GM12801 (cell line): ENCODE measurements around the gene MAN2B2.

Source experiments
- TF ChIP-seq, protein P1 (sequence below): IDR thresholded peaks from one replicate; pipeline ENCODE4 v1.5.1; 2011; ENCODE audit warnings: control low read depth; ENCODE audit not compliant: insufficient read length; ENCODE audit errors: extremely low read depth

The MAN2B2 gene

GRCh38 chr4:6655924-6656323 is 80.9 kb downstream of the MAN2B2 start:
- TF ChIP-seq, protein P1, sequence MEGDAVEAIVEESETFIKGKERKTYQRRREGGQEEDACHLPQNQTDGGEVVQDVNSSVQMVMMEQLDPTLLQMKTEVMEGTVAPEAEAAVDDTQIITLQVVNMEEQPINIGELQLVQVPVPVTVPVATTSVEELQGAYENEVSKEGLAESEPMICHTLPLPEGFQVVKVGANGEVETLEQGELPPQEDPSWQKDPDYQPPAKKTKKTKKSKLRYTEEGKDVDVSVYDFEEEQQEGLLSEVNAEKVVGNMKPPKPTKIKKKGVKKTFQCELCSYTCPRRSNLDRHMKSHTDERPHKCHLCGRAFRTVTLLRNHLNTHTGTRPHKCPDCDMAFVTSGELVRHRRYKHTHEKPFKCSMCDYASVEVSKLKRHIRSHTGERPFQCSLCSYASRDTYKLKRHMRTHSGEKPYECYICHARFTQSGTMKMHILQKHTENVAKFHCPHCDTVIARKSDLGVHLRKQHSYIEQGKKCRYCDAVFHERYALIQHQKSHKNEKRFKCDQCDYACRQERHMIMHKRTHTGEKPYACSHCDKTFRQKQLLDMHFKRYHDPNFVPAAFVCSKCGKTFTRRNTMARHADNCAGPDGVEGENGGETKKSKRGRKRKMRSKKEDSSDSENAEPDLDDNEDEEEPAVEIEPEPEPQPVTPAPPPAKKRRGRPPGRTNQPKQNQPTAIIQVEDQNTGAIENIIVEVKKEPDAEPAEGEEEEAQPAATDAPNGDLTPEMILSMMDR: no peak

- TF ChIP-seq, protein P1: no peak
These were observed 82.5 kb downstream of the MAN2B2 start for GRCh38 chr4:6657242-6658208.

GRCh38 chr4:6658209-6658595 is 83.2 kb downstream of the MAN2B2 start:
- TF ChIP-seq, protein P1: no peak

GRCh38 chr4:6658597-6659075 is 83.6 kb downstream of the MAN2B2 start:
- TF ChIP-seq, protein P1: no peak

GRCh38 chr4:6659897-6660296 is 84.9 kb downstream of the MAN2B2 start:
- TF ChIP-seq, protein P1: no peak

- TF ChIP-seq, protein P1: no peak
These were observed 85.4 kb downstream of the MAN2B2 start for GRCh38 chr4:6660430-6660829.

DNA sequence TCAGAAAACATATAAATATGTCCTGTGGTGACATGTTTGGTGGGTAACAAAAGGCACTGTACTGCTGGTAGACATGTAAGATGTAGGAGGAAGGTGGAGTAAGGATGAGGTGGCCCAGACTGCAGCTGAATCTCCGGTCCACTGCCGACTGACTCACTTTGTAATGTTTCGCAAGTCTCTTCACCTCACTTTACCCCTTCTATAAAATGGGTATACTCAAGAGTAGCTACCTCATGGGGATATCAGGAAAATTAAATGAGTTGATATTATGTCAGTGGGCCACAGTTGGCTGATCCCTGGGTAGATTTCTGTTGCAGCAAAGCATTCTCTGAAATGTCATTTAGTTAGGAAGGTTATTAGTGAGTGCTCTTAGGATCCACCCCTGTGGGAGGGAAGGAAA is 87.6 kb downstream of the MAN2B2 start:
- TF ChIP-seq, protein P1: no peak
